Liver (tissue), 9 donors: ENCODE data around the gene FKRP. TPM values are rescaled to one million over a fixed set of nuclear protein-coding genes. Genes with fewer than 3 reads are reported as not detected.

Source experiments
- DNase-seq: peaks from one replicate; pipeline ENCODE4 v3.0.0-alpha.2; 2017; ENCODE audit warnings: low spot score
- H3K27ac ChIP-seq, 2 donors: one replicate each; pipeline ENCODE4 v1.7.0; 2013; ENCODE audit warnings: inconsistent platforms in 2 of 2, low read length in 2 of 2, control low read depth in 1 of 2, low read depth in 1 of 2, mild to moderate bottlenecking in 1 of 2
- H3K27me3 ChIP-seq, 4 donors: one replicate each; pipeline versions ENCODE4 v1.6.1 to v1.7.0; 2013; ENCODE audit warnings: low read length in 3 of 4, inconsistent platforms in 1 of 4, mild to moderate bottlenecking in 1 of 4, moderate library complexity in 1 of 4; ENCODE audit not compliant: control insufficient read depth in 4 of 4, insufficient read depth in 4 of 4
- H3K36me3 ChIP-seq, 4 donors: one replicate each; pipeline versions ENCODE4 v1.6.1 to v1.7.0; 2013; ENCODE audit warnings: low read length in 3 of 4, mild to moderate bottlenecking in 3 of 4, low read depth in 1 of 4, moderate library complexity in 1 of 4; ENCODE audit not compliant: control insufficient read depth in 4 of 4, insufficient read depth in 3 of 4
- H3K4me1 ChIP-seq, 4 donors: one replicate each; pipeline versions ENCODE4 v1.6.1 to v1.7.0; 2013; ENCODE audit warnings: low read length in 3 of 4, mild to moderate bottlenecking in 3 of 4, moderate library complexity in 1 of 4; ENCODE audit not compliant: control insufficient read depth in 4 of 4, insufficient read depth in 4 of 4
- H3K4me3 ChIP-seq, 3 donors: one replicate each; pipeline versions ENCODE4 v1.6.1 to v1.7.0; 2013; ENCODE audit warnings: low read length in 3 of 3, control low read depth in 1 of 3, low read depth in 1 of 3, mild to moderate bottlenecking in 1 of 3
- H3K9ac ChIP-seq, 2 donors: one replicate each; pipeline ENCODE4 v1.7.0; 2013; ENCODE audit warnings: low read length in 2 of 2, mild to moderate bottlenecking in 2 of 2, moderate library complexity in 2 of 2, control low read depth in 1 of 2, low read depth in 1 of 2
- H3K9me3 ChIP-seq, 4 donors: one replicate each; pipeline versions ENCODE4 v1.6.1 to v1.7.0; 2013; ENCODE audit warnings: low read length in 3 of 4; ENCODE audit not compliant: control insufficient read depth in 4 of 4
- FOXA1 ChIP-seq: IDR thresholded peaks from 2 replicates; pipeline ENCODE4 v1.6.1; 2016; ENCODE audit warnings: antibody characterized with exemption
- FOXA2 ChIP-seq: IDR thresholded peaks from 2 replicates; pipeline ENCODE4 v1.6.1; 2016; ENCODE audit warnings: antibody characterized with exemption
- GABPA ChIP-seq, 2 donors: IDR thresholded peaks in 1 of 2; conservative IDR thresholded peaks in 1 of 2; 2 replicates each; pipeline ENCODE4 v1.6.1; 2016; ENCODE audit warnings: antibody characterized with exemption in 2 of 2, mild to moderate bottlenecking in 1 of 2, moderate library complexity in 1 of 2
- HNF4A ChIP-seq, 2 donors: conservative IDR thresholded peaks; 2 replicates each; pipeline ENCODE4 v1.6.1; 2016; ENCODE audit warnings: antibody characterized with exemption in 2 of 2, mild to moderate bottlenecking in 2 of 2
- HNF4G ChIP-seq: IDR thresholded peaks from 2 replicates; pipeline ENCODE4 v1.6.1; 2016; ENCODE audit warnings: antibody characterized with exemption
- JUND ChIP-seq, 2 donors: IDR thresholded peaks; 2 replicates each; pipeline ENCODE4 v1.6.1; 2016; ENCODE audit warnings: antibody characterized with exemption in 2 of 2
- NR2F2 ChIP-seq: IDR thresholded peaks from 2 replicates; pipeline ENCODE4 v1.6.1; 2016; ENCODE audit warnings: antibody characterized with exemption
- RAD21 ChIP-seq, 2 donors: IDR thresholded peaks; 2 replicates each; pipeline ENCODE4 v1.6.1; 2016; ENCODE audit warnings: antibody characterized with exemption in 2 of 2, mild to moderate bottlenecking in 2 of 2
- RXRA ChIP-seq, 2 donors: IDR thresholded peaks; 2 replicates each; pipeline ENCODE4 v1.6.1; 2017 to 2018; ENCODE audit warnings: antibody characterized with exemption in 2 of 2, mild to moderate bottlenecking in 1 of 2
- SP1 ChIP-seq: IDR thresholded peaks from 2 replicates; pipeline ENCODE4 v1.6.1; 2018; ENCODE audit warnings: antibody characterized with exemption, mild to moderate bottlenecking
- TAF1 ChIP-seq: conservative IDR thresholded peaks from 2 replicates; pipeline ENCODE4 v1.6.1; 2016; ENCODE audit warnings: antibody characterized with exemption, mild to moderate bottlenecking
- YY1 ChIP-seq: IDR thresholded peaks from 2 replicates; pipeline ENCODE4 v1.6.1; 2016; ENCODE audit warnings: antibody characterized with exemption, mild to moderate bottlenecking
- WGBS: extraction: QIAGEN DNeasy Blood & Tissue Kit; methylation state at CpG from one replicate; pipeline ENCODE4 v1.1.7; 2013; 5-methylcytosine and 5-hydroxymethylcytosine counted together
- polyA plus RNA-seq, 2 donors: library from polyadenylated mRNA; stranded (reverse) in 1 of 2; unstranded in 1 of 2; fragments of 200-250 nt in 1 of 2; fragments of >200 nt in 1 of 2; fragmentation: Nextera tagmentation in 1 of 2; extraction: Ambion mirVana in 1 of 2; gene quantifications; one replicate each; pipeline versions ENCODE4 v1.2.1 to v1.2.3, GENCODE V29; 2013 to 2015
- total RNA-seq, 2 donors: library from RNA; depleted of rRNA; stranded (reverse); fragments of >200 nt; gene quantifications; one replicate each; pipeline ENCODE4 v1.2.3, GENCODE V29; 2014
- TF ChIP-seq, protein P1 (sequence below): IDR thresholded peaks from 2 replicates; pipeline ENCODE4 v1.6.1; 2016; ENCODE audit warnings: antibody characterized with exemption
- TF ChIP-seq, protein P2 (sequence below): IDR thresholded peaks from 2 replicates; pipeline ENCODE4 v1.6.1; 2016; ENCODE audit warnings: antibody characterized with exemption
- TF ChIP-seq, protein P3 (sequence below): IDR thresholded peaks from 2 replicates; pipeline ENCODE4 v1.6.1; 2016; ENCODE audit warnings: antibody characterized with exemption
- TF ChIP-seq, protein P4 (sequence below): IDR thresholded peaks from 2 replicates; pipeline ENCODE4 v1.6.1; 2016; ENCODE audit warnings: antibody characterized with exemption, mild to moderate bottlenecking
- TF ChIP-seq, protein P5 (sequence below): fragments of 150-350 bp; IDR thresholded peaks from 2 replicates; pipeline ENCODE4 v1.5.1; 2017; ENCODE audit warnings: improper control_type of control experiment, low read depth, low read length; ENCODE audit not compliant: missing input control
- donor health status: healthy.
- donor health status: healthy.
- donor health status: healthy.
- donor health status: healthy.
- donor health status: healthy.

The FKRP gene
- total and polyA plus RNA-seq, 4 donors: 2.5 to 11.1 (median 8.1) TPM

DNA sequence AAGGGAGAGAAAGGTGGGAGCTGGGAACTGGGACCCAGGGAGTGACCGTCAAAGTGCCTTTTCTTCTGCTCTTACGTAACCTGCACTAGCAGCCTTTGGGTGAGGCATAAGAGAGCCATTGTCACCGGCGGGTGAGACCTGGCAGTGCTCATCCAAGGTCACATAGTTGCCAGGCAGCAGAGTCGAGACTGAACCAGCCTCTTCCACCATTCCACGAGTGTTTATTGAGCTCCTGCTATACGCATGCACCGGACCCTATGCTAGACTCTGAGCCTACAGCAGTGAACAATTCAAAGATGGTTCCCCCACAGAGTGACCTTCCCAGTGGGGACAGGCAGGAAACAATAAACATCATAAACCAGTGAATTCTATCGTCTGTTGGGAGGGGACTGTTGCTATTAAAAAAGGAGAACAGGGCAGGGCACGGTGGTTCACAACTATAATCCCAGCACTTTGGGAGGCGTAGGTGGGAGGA is 19.0 kb downstream of the FKRP start:
- H3K4me1 ChIP-seq: peaks cover 0 to 5% (median 3%) of the 10 kb centered on the region in 4 donors
- DNase-seq: no peak
- no peaks in the 10 kb centered on the region for H3K36me3 ChIP-seq
- H3K27me3 ChIP-seq: no peaks in the 10 kb centered on the region
- TF ChIP-seq, protein P1, sequence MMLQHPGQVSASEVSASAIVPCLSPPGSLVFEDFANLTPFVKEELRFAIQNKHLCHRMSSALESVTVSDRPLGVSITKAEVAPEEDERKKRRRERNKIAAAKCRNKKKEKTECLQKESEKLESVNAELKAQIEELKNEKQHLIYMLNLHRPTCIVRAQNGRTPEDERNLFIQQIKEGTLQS: no peak
- TF ChIP-seq FOXA2: no peak
- TF ChIP-seq, protein P2, sequence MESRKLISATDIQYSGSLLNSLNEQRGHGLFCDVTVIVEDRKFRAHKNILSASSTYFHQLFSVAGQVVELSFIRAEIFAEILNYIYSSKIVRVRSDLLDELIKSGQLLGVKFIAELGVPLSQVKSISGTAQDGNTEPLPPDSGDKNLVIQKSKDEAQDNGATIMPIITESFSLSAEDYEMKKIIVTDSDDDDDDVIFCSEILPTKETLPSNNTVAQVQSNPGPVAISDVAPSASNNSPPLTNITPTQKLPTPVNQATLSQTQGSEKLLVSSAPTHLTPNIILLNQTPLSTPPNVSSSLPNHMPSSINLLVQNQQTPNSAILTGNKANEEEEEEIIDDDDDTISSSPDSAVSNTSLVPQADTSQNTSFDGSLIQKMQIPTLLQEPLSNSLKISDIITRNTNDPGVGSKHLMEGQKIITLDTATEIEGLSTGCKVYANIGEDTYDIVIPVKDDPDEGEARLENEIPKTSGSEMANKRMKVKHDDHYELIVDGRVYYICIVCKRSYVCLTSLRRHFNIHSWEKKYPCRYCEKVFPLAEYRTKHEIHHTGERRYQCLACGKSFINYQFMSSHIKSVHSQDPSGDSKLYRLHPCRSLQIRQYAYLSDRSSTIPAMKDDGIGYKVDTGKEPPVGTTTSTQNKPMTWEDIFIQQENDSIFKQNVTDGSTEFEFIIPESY: no peak
- TF ChIP-seq JUND (IDR thresholded peaks at IDR 0.05): no peak
- TF ChIP-seq, protein P3, sequence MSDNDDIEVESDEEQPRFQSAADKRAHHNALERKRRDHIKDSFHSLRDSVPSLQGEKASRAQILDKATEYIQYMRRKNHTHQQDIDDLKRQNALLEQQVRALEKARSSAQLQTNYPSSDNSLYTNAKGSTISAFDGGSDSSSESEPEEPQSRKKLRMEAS: no peak
- TF ChIP-seq, protein P4, sequence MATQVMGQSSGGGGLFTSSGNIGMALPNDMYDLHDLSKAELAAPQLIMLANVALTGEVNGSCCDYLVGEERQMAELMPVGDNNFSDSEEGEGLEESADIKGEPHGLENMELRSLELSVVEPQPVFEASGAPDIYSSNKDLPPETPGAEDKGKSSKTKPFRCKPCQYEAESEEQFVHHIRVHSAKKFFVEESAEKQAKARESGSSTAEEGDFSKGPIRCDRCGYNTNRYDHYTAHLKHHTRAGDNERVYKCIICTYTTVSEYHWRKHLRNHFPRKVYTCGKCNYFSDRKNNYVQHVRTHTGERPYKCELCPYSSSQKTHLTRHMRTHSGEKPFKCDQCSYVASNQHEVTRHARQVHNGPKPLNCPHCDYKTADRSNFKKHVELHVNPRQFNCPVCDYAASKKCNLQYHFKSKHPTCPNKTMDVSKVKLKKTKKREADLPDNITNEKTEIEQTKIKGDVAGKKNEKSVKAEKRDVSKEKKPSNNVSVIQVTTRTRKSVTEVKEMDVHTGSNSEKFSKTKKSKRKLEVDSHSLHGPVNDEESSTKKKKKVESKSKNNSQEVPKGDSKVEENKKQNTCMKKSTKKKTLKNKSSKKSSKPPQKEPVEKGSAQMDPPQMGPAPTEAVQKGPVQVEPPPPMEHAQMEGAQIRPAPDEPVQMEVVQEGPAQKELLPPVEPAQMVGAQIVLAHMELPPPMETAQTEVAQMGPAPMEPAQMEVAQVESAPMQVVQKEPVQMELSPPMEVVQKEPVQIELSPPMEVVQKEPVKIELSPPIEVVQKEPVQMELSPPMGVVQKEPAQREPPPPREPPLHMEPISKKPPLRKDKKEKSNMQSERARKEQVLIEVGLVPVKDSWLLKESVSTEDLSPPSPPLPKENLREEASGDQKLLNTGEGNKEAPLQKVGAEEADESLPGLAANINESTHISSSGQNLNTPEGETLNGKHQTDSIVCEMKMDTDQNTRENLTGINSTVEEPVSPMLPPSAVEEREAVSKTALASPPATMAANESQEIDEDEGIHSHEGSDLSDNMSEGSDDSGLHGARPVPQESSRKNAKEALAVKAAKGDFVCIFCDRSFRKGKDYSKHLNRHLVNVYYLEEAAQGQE: no peak
- TF ChIP-seq FOXA1: no peak
- no peak for TF ChIP-seq RXRA (IDR thresholded peaks at IDR 0.05)
- H3K9me3 ChIP-seq: no peaks in the 10 kb centered on the region
- 61% methylated on average over 11 of the region's 11 CpGs for WGBS
- H3K4me3 ChIP-seq: no peak overlapping the region
- H3K27ac ChIP-seq: no peak overlapping the region
- H3K9ac ChIP-seq: no peak overlapping the region

DNA sequence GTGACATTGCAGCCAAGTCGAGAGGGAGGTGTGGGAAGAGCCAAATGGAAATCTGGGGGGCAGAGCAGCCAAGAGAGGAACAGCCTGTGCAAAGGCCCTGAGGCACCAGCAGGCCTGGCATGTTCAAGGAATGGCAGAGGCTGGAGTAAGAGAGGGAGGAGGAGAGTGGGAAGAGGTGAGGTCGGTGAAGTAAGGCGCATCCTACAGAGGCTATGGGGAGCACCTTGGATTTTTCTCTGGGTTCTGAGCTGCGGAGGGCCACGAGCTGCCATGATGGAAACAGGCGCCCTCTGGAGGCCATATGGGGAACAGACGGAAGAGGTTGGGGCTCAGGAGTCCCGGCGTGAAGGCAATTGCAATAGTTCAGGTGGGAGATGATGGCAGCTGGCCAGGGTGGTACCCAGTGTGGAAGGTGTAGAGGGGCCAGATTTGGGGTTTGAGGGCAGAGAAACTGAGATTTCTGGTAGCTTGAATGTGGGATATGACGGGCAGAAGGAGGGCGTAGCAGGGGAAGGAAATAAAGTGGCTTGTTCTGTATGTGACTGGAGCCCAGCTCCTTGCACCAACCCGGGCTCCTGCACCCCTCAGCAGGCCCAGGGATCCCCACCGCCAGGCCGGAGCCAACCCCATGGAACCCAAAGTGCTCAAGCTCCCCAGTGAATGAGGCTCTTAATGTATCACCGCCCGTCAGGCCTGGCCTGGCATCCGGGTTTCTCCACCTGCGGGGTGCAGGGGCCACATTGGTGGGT is 20.9 kb downstream of the FKRP start:
- H3K27me3 ChIP-seq: no peaks in the 10 kb centered on the region
- no peaks in the 10 kb centered on the region for H3K9me3 ChIP-seq
- WGBS: 64% methylated on average over 18 of the region's 18 CpGs
- H3K4me3 ChIP-seq: no peak overlapping the region
- H3K9ac ChIP-seq: no peak overlapping the region
- peaks cover 0 to 6% (median 5%) of the 10 kb centered on the region in 4 donors for H3K4me1 ChIP-seq
- DNase-seq: peak; percentile 66
- H3K27ac ChIP-seq: no peak overlapping the region
- no peaks in the 10 kb centered on the region for H3K36me3 ChIP-seq
- TF ChIP-seq GABPA (IDR thresholded peaks at IDR 0.05 in 1 of 2, conservative IDR thresholded peaks at IDR 0.05 in 1 of 2) (no peak), NR2F2 (no peak), RAD21 (IDR thresholded peaks at IDR 0.05) (peak; percentile 25 to 66), YY1 (no peak), RXRA (IDR thresholded peaks at IDR 0.05) (no peak), HNF4G (no peak), SP1 (no peak), HNF4A (conservative IDR thresholded peaks at IDR 0.05) (no peak), TAF1 (no peak)
- TF ChIP-seq, protein P4: no peak
- TF ChIP-seq, protein P3: no peak
- TF ChIP-seq, protein P5, sequence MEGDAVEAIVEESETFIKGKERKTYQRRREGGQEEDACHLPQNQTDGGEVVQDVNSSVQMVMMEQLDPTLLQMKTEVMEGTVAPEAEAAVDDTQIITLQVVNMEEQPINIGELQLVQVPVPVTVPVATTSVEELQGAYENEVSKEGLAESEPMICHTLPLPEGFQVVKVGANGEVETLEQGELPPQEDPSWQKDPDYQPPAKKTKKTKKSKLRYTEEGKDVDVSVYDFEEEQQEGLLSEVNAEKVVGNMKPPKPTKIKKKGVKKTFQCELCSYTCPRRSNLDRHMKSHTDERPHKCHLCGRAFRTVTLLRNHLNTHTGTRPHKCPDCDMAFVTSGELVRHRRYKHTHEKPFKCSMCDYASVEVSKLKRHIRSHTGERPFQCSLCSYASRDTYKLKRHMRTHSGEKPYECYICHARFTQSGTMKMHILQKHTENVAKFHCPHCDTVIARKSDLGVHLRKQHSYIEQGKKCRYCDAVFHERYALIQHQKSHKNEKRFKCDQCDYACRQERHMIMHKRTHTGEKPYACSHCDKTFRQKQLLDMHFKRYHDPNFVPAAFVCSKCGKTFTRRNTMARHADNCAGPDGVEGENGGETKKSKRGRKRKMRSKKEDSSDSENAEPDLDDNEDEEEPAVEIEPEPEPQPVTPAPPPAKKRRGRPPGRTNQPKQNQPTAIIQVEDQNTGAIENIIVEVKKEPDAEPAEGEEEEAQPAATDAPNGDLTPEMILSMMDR: peak; percentile 53
- TF ChIP-seq, protein P2: no peak
